Hematopoietic multipotent progenitor cell treated with erythropoietin and hydrocortisone succinate and interleukin-3 and kit ligand, for 15 days (in vitro differentiated cells): Measurements from ENCODE around the gene CEND1.
A peak's percentile ranks its signal among the peaks of the same experiment; 100 is the strongest.
"Not testable (repeated sequence)": the region's sequence is repeated elsewhere in the genome, so short reads cannot be mapped to it uniquely, and the experiment has no call there.

Experiments
- DNase-seq: peaks from one replicate; pipeline ENCODE4 v3.0.0-alpha.2; 2015; ENCODE audit warnings: low spot score

Gene CEND1

GRCh38 chr11:763549-764321, 26.2 kb downstream of the CEND1 start:
- no peak for DNase-seq

DNA sequence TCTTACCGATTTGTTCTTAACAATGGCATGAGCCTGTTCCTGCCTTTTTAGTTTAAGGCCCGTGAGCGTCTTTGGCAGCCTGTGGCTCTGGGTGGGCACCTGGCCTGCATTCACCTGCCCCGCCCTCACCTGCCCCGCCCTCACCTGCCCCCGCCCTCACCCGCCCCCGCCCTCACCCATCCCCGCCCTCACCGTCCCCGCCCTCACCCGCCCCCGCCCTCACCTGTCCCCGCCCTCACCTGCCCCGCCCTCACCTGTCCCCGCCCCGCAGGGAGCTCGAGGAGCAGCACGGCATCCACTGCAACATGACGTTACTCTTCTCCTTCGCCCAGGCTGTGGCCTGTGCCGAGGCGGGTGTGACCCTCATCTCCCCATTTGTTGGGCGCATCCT, 26.8 kb downstream of the CEND1 start:
- no peak for DNase-seq

- peak; percentile 49 for DNase-seq
These were observed 27.3 kb downstream of the CEND1 start for GRCh38 chr11:762421-763072.

GRCh38 chr11:761526-762108, 28.3 kb downstream of the CEND1 start:
- DNase-seq = no peak

DNA sequence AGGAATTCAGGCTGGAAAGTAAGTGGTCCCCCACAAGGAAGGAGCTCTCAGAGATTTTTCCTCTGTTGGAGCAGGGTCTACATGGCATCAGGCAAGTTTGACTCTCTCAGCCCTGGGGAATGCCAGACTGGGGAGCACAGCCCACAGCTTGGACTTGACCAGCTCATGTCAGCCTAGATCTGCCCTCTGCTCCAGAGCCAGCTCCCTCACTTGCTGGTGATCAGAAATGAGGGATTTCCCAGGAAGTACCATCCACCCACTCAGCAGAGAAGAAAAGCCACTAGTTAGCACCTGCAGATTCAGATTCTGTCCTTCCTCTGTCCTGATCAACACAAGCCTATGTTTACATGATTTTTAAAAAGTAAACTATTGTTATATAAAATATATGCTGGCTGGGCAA, 29.7 kb downstream of the CEND1 start:
- no peak for DNase-seq

DNA sequence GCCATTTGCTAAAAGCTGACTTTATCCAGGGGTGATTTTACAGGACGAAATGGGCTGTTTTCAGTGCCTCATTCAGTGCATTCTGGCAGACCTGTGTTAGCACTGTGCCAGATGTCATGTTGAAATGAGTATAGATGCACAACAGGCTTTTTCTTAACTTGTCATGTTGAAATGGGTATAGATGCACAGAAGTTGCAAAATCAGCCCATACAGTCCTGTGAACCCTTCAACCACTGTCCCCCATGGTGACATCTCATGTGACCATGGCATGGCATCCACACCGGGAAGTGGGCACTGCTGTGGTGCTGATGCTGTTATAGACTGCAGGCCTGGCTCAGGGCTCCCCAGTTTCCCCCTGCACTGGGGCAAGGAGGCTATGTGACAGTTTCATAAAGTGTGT, 40.2 kb downstream of the CEND1 start:
- DNase-seq = peak; percentile 12

GRCh38 chr11:748007-748359, 41.9 kb downstream of the CEND1 start:
- no peak for DNase-seq

DNA sequence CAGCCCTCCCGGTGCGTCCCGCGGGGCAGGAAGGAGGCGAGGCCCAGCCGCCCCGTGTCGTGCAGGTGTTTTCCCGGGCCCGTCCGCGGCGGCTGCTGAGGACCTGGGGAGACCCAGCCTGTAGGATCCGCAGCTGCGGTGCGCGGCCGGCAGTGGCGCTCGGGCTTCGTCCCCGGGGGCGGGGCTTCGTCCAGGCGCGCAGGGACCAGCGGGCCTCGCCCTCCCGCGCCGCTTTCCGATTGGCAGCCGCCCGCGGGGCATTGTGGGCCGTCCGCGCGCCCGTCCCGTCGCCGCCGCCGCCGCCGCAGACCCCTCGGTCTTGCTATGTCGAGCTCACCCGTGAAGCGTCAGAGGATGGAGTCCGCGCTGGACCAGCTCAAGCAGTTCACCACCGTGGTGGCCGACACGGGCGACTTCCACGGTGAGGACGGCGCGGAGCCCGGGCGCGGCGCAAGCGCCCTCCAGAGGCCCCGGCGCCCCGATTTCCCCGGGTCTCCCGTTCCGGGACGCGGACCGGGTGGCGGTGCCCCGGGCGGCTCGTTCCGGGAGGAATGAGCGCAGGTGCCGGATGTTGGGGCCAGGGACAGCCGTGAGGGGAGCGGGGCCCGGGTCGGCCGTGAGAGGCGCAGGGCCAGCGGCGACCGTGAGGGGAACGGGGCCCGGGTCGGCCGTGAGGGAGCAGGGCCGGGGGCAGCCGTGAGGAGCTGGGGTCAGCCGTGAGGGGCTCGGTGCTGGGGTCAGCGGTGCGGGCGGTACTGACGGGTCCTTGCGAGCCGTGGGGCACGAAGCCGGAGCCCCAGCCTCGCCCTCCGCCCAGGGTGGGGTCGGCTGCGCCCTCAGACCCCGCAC, 42.5 kb downstream of the CEND1 start, which contains the start of gene TALDO1:
TALDO1 (plus strand) TSS at position 307 of the 849 bp plus-strand sequence; CDS start at position 325, 18 bp downstream.
- peak; percentile 94 for DNase-seq

GRCh38 chr11:746289-747157, 43.4 kb downstream of the CEND1 start:
- no peak for DNase-seq

- no peak for DNase-seq
These were observed 44.5 kb downstream of the CEND1 start for GRCh38 chr11:745428-745827.

- DNase-seq = no peak
These were observed 47.2 kb downstream of the CEND1 start for GRCh38 chr11:742571-743201.

- no peak for DNase-seq
These were observed 47.7 kb downstream of the CEND1 start for GRCh38 chr11:742156-742546.

DNA sequence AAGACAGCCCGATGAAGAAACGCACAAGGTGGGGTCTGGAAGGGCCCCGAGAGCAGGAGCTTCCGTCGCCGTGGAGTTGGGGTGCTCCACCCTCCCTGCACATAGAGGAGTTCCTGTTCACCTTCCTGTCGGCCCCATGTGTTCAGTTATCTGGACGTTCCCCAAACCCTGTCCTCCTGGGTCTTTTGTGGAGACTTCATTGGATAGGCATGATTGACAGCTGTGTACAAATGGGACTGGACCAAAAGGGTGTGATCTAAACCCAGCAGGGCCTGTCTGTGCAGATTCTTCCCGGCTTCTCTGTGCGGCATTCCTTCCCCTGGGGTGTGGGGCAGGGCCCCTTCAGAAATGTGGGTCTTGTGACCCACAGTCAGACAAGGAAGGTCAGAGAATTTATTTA, 52.0 kb downstream of the CEND1 start:
- DNase-seq = not testable (repeated sequence)

DNA sequence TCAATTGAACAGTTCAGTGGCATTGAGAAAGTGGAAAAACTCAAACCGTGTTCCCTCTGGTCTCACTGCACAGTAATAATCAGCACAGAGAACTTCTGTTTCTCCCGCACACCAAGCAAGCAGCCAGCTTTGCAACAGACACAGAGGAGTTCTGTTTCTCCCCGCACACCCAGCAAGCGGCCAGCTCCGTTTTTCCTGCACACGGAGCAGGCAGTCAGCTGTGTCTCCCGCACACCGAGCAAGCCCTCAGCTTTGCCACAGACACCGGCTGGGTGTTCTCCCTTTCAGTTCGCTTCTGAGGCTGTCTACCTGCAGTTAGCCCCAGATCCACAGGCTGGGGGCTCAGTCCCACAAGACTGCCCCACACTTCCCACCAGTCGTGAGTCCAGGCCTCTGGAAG, 52.5 kb downstream of the CEND1 start:
- no peak for DNase-seq
